Fibroblast of the aortic adventitia (primary cell): Measurements from ENCODE around the gene RAB42. TPM values are rescaled to one million over a fixed set of nuclear protein-coding genes. Genes with fewer than 3 reads are reported as not detected.
"Not testable (repeated sequence)": the region's sequence is repeated elsewhere in the genome, so short reads cannot be mapped to it uniquely, and the experiment has no call there.

Source experiments
- DNase-seq: peaks from one replicate; pipeline ENCODE4 v3.0.0-alpha.2; 2010; ENCODE audit warnings: low read depth
- H3K4me3 ChIP-seq: 2 replicates; pipeline ENCODE4 v1.5.1; 2011; ENCODE audit warnings: low read depth, mild to moderate bottlenecking, control low read depth, low read length, moderate library complexity
- CTCF ChIP-seq: IDR thresholded peaks from 2 replicates; pipeline ENCODE4 v1.5.1; 2011; ENCODE audit warnings: mild to moderate bottlenecking, low read length, control low read depth, inconsistent platforms; ENCODE audit not compliant: insufficient read depth
- total RNA-seq: library from RNA; depleted of rRNA; stranded (reverse); fragments of >200 nt; gene quantifications from 2 replicates; pipeline ENCODE4 v1.2.3, GENCODE V29; 2012; ENCODE audit warnings: low replicate concordance

RAB42 gene
- total RNA-seq, 1 donor = 3.4 TPM

- no peak for TF ChIP-seq CTCF
- H3K4me3 ChIP-seq = no peak overlapping the region
- DNase-seq = no peak
Measured at GRCh38 chr1:28564310-28564709, 27.8 kb upstream of the RAB42 start.

DNA sequence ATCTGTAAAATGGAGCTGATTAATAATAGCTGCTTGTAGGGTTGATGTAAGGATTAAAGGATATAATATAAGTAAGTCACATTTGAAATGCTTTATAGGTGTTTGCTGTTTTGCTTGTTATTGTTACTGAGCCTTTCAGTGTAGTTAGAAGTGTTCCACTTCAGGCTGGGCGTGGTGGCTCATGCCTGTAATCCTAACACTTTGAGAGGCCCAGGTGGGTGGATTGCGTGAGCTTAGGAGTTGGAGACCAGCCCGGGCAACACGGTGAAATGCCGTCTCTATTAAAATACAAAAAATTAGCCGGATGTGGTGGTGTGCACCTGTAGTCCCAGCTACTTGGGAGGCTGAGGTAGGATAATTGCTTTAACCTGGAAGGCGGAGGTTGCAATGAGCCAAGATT, 27.0 kb upstream of the RAB42 start:
- no peak for TF ChIP-seq CTCF
- no peak overlapping the region for H3K4me3 ChIP-seq
- DNase-seq = no peak

DNA sequence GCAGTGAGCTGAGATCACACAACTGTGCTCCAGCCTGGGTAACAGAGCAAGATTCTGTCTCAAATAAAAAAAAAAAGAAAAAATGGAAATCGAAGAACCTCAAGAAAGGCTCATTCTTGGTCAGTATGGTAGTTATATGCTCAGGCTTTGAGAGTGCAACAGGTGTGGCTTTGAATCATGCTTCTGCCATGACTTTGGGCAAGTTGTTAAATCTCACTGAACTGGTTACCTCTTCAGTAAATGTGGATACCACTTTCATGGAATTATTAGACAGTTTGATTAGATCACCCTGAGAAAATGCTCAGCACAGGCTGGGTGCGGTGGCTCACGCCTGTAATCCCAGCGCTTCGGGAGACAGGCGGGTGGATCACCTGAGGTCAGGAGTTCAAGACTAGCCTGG, 26.3 kb upstream of the RAB42 start:
- H3K4me3 ChIP-seq = no peak overlapping the region
- no peak for DNase-seq
- no peak for TF ChIP-seq CTCF

- no peak for DNase-seq
- H3K4me3 ChIP-seq = no peak overlapping the region
- no peak for TF ChIP-seq CTCF
Measured at GRCh38 chr1:28566931-28567330, 25.1 kb upstream of the RAB42 start.

DNA sequence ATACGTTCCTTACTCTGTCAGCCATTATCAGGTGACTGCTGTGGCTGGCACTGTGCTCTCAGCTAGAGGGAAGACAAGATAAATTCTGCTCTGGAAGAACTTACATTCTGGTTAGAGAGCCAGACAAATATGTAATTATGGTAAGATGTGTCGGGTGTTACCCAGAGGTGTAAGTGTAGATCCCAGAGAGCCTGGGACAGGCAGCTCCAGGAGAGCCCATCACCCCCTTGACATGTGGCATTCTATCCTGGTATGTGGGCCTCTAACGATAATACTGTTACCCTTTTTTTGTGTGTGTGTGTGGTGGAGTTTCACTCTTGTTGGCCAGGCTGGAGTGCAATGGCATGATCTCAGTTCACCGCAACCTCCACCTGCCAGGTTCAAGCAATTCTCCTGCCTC, 20.2 kb upstream of the RAB42 start:
- no peak for TF ChIP-seq CTCF
- no peak for DNase-seq
- H3K4me3 ChIP-seq = no peak overlapping the region

DNA sequence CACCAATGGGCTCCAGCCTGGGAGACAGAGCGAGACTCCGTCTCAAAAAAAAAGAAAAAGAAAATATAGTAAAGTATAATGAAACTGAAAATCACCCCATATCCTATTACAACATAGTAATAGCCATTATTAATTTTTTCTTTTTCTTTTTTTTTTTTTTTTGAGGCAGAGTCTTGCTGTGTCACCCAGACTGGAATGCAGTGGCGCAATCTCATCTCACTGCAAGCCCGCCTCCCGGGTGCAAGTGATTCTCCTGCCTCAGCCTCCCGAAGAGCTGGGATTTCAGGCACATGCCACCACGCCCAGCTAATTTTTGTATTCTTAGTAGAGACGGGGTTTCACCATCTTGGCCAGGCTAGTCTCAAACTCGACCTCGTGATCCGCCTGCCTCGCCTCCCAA, 19.2 kb upstream of the RAB42 start:
- not testable (repeated sequence) for H3K4me3 ChIP-seq
- peak; percentile 59 for DNase-seq

- no peak for TF ChIP-seq CTCF
- DNase-seq = no peak
- H3K4me3 ChIP-seq = no peak overlapping the region
Measured at GRCh38 chr1:28573564-28573963, 18.5 kb upstream of the RAB42 start.
